A673 (cell line): ENCODE results near the gene FSD1.

ENCODE experiments used
- EZH2 ChIP-seq: fragments of 200-600 bp; sonication (generic); IDR thresholded peaks from 2 replicates; pipeline ENCODE4 v1.6.1; 2017; ENCODE audit warnings: borderline replicate concordance, low read depth, mild to moderate bottlenecking, mixed read lengths, antibody characterized with exemption, low read length; ENCODE audit not compliant: poor library complexity, severe bottlenecking
- TF ChIP-seq, protein P1 (sequence below): fragments of 300-800, 200-600 bp; sonication (generic); conservative IDR thresholded peaks from 2 replicates; pipeline ENCODE4 v1.5.1; 2017; ENCODE audit warnings: low read depth, mild to moderate bottlenecking, antibody characterized with exemption, low read length, moderate library complexity, mixed read lengths

DNA sequence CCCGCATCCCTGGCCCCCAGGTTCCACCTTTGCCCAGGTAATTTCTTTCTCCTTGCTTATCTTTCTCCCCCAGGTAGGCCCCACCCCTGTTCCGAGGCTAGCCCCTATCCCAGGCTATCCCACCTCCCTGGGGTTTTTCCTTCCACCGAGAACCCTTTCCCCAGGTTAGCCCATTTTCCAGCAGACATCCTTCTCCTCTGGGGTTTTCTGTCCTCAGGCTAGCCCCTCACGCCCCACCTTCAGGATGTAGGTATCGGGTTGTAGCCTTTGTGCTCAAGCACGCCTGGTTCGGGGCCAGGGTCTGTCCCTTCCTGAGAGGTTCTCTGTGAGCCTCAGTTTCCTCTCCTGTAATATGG is 837 bp downstream of the FSD1 start:
- TF ChIP-seq, protein P1, sequence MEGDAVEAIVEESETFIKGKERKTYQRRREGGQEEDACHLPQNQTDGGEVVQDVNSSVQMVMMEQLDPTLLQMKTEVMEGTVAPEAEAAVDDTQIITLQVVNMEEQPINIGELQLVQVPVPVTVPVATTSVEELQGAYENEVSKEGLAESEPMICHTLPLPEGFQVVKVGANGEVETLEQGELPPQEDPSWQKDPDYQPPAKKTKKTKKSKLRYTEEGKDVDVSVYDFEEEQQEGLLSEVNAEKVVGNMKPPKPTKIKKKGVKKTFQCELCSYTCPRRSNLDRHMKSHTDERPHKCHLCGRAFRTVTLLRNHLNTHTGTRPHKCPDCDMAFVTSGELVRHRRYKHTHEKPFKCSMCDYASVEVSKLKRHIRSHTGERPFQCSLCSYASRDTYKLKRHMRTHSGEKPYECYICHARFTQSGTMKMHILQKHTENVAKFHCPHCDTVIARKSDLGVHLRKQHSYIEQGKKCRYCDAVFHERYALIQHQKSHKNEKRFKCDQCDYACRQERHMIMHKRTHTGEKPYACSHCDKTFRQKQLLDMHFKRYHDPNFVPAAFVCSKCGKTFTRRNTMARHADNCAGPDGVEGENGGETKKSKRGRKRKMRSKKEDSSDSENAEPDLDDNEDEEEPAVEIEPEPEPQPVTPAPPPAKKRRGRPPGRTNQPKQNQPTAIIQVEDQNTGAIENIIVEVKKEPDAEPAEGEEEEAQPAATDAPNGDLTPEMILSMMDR = no peak
- TF ChIP-seq EZH2 = no peak
